ENCODE measurements around the gene IL6R. TPM values are rescaled to one million over a fixed set of nuclear protein-coding genes. Genes with fewer than 3 reads are reported as not detected.

IL6R gene
- polyA plus RNA-seq, 1 experiment: 6.8 TPM

DNA sequence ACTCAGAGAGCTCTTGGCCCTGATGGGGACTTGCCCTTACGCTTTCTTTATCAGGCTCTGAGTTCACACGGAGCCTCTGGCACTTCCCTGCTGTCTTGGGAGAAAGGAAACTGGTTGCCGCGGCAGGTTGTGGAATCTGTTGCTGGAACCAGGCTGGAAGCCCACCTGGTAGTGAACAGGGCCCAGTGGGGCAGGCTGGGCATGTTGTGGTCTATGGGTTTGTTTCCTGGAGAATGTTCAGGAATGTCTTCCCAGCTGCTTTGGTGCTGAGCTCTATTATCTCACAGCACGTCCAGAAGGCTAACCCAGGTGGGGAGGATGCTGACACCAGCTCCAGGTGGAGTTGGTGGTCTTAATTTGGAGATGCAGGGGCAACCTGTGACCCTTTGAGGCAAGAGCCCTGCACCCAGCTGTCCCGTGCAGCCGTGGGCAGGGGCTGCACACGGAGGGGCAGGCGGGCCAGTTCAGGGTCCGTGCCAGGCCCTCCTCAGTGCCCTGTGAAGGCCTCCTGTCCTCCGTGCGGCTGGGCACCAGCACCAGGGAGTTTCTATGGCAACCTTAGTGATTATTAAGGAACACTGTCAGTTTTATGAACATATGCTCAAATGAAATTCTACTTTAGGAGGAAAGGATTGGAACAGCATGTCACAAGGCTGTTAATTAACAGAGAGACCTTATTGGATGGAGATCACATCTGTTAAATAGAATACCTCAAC is 63.5 kb downstream of the IL6R start:
- ChIA-PET CTCF (interaction anchor here (1.4 to 1.6 kb wide), 2 partner anchors 11 to 134 kb away, joined by 3 to 5 read pairs; no protein-coding TSS in a partner anchor), POLR2A (interaction anchor here (0.6 kb wide), 1 partner anchor 109 kb away, joined by 7 read pairs; no protein-coding TSS in a partner anchor)
- Histone ChIP-seq H3K27me3 (ENCODE audit: control insufficient read depth, insufficient read depth, low read length) (no peaks in the 10 kb centered on the region), H3K36me3 (ENCODE audit: control insufficient read depth, insufficient read depth, low read length) (0 out of 2 replicates have a peak, but pooled peaks cover 6% of the 10 kb centered on the region), H3K4me3 (ENCODE audit: low read depth, low read length) (no peak overlapping the region)
- TF ChIP-seq, protein P1, sequence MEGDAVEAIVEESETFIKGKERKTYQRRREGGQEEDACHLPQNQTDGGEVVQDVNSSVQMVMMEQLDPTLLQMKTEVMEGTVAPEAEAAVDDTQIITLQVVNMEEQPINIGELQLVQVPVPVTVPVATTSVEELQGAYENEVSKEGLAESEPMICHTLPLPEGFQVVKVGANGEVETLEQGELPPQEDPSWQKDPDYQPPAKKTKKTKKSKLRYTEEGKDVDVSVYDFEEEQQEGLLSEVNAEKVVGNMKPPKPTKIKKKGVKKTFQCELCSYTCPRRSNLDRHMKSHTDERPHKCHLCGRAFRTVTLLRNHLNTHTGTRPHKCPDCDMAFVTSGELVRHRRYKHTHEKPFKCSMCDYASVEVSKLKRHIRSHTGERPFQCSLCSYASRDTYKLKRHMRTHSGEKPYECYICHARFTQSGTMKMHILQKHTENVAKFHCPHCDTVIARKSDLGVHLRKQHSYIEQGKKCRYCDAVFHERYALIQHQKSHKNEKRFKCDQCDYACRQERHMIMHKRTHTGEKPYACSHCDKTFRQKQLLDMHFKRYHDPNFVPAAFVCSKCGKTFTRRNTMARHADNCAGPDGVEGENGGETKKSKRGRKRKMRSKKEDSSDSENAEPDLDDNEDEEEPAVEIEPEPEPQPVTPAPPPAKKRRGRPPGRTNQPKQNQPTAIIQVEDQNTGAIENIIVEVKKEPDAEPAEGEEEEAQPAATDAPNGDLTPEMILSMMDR (IDR thresholded peaks at IDR 0.05; ENCODE audit: insufficient read depth, low read depth, low read length): no peak
- no peak for DNase-seq (ENCODE audit: low read depth)

DNA sequence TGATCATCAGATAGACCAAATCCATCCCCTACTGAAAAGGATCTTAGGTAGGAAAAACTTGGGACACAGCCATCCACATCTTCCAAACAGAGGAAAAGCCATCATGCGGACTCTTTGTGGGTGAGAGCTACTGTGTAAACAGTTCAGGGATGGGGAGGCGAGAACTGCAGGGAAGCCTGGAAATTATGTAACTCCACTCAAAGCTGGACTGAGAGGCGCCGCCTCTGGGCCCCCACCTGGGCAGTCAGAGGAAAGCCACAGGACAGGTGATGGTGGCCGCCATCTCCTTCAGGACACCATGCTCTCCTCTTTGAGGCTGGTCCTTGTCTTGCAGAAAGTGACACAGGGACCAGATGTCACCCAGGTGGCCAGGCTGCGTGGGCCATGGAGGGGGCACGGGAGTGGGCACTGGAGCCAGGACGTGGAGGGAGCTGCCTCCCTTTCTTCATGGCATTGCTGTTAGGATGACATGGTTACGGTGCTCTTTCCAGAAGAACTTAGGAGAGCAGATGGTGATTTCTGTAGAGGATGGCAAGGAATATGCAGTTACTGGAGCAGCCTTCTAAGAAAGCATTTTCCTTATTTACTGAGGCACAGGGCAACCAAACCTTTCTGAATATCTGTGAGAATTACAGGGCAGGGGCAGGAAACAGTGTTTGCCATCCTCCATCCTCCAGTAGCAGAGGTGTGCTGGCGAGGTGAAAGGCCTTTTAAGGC is 64.9 kb downstream of the IL6R start:
- TF ChIP-seq, protein P1 (IDR thresholded peaks at IDR 0.05; ENCODE audit: insufficient read depth, low read depth, low read length): no peak
- Histone ChIP-seq H3K36me3 (ENCODE audit: control insufficient read depth, insufficient read depth, low read length) (0 out of 2 replicates have a peak, but pooled peaks cover 6% of the 10 kb centered on the region), H3K4me3 (ENCODE audit: low read depth, low read length) (no peak overlapping the region), H3K27me3 (ENCODE audit: control insufficient read depth, insufficient read depth, low read length) (no peaks in the 10 kb centered on the region)
- ChIA-PET CTCF (no interaction called here), POLR2A (no interaction called here)
- no peak for DNase-seq (ENCODE audit: low read depth)

DNA sequence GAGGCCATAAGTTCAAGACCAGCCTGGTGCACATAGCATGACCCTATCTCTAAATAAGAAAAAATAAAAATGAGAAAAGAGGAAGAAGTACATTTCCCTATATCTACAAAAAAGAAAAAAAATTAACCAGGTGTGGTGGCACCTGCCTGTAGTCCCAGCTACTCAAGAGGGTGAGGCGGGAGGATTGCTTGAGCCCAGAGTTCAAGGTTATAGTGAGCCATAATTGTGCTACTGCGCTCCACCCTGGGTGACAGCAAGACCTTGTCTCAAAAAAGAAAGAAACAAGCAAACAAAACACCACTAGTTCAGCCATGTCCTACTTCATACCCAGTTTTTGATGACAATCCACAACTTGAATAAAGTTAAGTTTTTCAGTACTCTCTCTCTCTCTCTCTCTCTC is 66.2 kb downstream of the IL6R start:
- CTCF ChIA-PET: interaction anchor here (1.0 to 1.2 kb wide), 3 partner anchors 8 to 136 kb away, joined by 3 to 5 read pairs (median 4); no protein-coding TSS in a partner anchor
- H3K4me3 ChIP-seq (ENCODE audit: low read depth, low read length): no peak overlapping the region
- no peak for DNase-seq (ENCODE audit: low read depth)
- TF ChIP-seq, protein P1 (IDR thresholded peaks at IDR 0.05; ENCODE audit: insufficient read depth, low read depth, low read length): no peak
- no peaks in the 10 kb centered on the region for H3K27me3 ChIP-seq (ENCODE audit: control insufficient read depth, insufficient read depth, low read length)
- no peaks in the 10 kb centered on the region for H3K36me3 ChIP-seq (ENCODE audit: control insufficient read depth, insufficient read depth, low read length)
- POLR2A ChIA-PET: no interaction called here

DNA sequence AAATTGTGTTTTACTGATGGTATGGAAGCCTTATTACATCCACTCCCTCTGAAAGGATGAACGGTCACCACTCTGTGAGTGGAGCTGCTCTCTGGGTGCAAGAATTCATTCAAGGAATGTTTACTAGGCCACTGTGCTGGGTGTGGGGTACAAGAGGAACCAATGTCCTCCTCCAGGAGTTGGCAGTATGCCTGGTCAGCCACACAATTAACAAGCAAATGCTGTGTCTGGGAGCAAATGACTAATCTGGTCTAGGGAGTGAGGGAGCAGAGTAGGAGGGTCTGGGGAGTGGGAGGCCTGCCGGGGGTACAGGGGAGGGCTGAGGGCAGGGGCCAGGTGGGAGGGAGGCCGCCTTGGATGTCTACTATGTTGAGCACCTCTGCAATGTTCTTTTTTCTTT is 69.7 kb downstream of the IL6R start:
- Histone ChIP-seq H3K27me3 (ENCODE audit: control insufficient read depth, insufficient read depth, low read length) (no peaks in the 10 kb centered on the region), H3K36me3 (ENCODE audit: control insufficient read depth, insufficient read depth, low read length) (no peaks in the 10 kb centered on the region), H3K4me3 (ENCODE audit: low read depth, low read length) (no peak overlapping the region)
- DNase-seq (ENCODE audit: low read depth): peak; percentile 86
- TF ChIP-seq, protein P1 (IDR thresholded peaks at IDR 0.05; ENCODE audit: insufficient read depth, low read depth, low read length): no peak
- ChIA-PET CTCF (interaction anchor here (0.5 to 1.0 kb wide), 2 partner anchors 9 to 12 kb away, joined by 3 to 4 read pairs; no protein-coding TSS in a partner anchor), POLR2A (no interaction called here)

DNA sequence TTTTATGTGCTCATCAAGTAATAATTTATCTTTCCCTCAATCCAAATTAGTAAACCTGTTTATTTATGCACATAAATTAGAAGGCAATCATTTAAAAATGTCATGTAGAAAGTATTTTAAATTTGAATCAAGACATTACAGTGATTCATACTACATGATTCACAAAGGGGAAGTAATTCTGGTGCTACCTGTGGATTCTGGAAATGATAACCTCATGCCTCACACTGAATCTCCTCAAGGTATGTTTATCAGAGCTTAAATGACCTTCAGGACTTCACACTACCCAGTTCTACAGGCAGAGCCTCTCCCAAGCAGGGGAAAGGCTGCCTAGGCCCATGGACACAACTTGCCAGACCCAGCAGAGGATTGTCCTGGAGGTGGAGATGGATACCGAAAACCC is 71.6 kb downstream of the IL6R start:
- TF ChIP-seq, protein P1 (IDR thresholded peaks at IDR 0.05; ENCODE audit: insufficient read depth, low read depth, low read length): no peak
- DNase-seq (ENCODE audit: low read depth): no peak
- Histone ChIP-seq H3K36me3 (ENCODE audit: control insufficient read depth, insufficient read depth, low read length) (no peaks in the 10 kb centered on the region), H3K4me3 (ENCODE audit: low read depth, low read length) (no peak overlapping the region), H3K27me3 (ENCODE audit: control insufficient read depth, insufficient read depth, low read length) (no peaks in the 10 kb centered on the region)
- CTCF ChIA-PET: interaction anchor here (1.0 kb wide), 1 partner anchor 471 kb away, joined by 3 read pairs; no protein-coding TSS in a partner anchor
- POLR2A ChIA-PET: no interaction called here

Data from BJ (cell line).